NCI-H774 (cell line): ENCODE measurements around the gene ARID4A.
"Not testable (repeated sequence)": the region's sequence is repeated elsewhere in the genome, so short reads cannot be mapped to it uniquely, and the experiment has no call there.

Experiments
- DNase-seq: peaks from one replicate; lab custom pipeline; 2025; lab: John Stamatoyannopoulos, UW

The ARID4A gene

GRCh38 chr14:58294201-58294600, 4.2 kb upstream of the ARID4A start:
- DNase-seq: no peak

- DNase-seq: no peak
Observed at GRCh38 chr14:58296726-58297125, 1.6 kb upstream of the ARID4A start.

GRCh38 chr14:58297412-58297761, 968 bp upstream of the ARID4A start:
- DNase-seq: no peak

GRCh38 chr14:58297762-58298476, 436 bp upstream of the ARID4A start:
- DNase-seq: peak; percentile 97

- no peak for DNase-seq
Observed at GRCh38 chr14:58299401-58300330, 1.3 kb downstream of the ARID4A start.

GRCh38 chr14:58301416-58301815, 3.1 kb downstream of the ARID4A start:
- no peak for DNase-seq

GRCh38 chr14:58305730-58306129, 7.4 kb downstream of the ARID4A start:
- no peak for DNase-seq

- DNase-seq: no peak
Observed at GRCh38 chr14:58307597-58308316, 9.4 kb downstream of the ARID4A start.

- no peak for DNase-seq
Observed at GRCh38 chr14:58309086-58309485, 10.7 kb downstream of the ARID4A start.

- DNase-seq: no peak
Observed at GRCh38 chr14:58313699-58314098, 15.3 kb downstream of the ARID4A start.

GRCh38 chr14:58315606-58316005, 17.3 kb downstream of the ARID4A start:
- no peak for DNase-seq

- no peak for DNase-seq
Observed at GRCh38 chr14:58327019-58327418, 28.7 kb downstream of the ARID4A start.

- peak; percentile 93 for DNase-seq
Observed at GRCh38 chr14:58331111-58331510, 32.8 kb downstream of the ARID4A start.

- DNase-seq: no peak
Observed at GRCh38 chr14:58332561-58332960, 34.2 kb downstream of the ARID4A start.

GRCh38 chr14:58339666-58340065, 41.3 kb downstream of the ARID4A start:
- DNase-seq: not testable (repeated sequence)

GRCh38 chr14:58341152-58341748, 42.9 kb downstream of the ARID4A start:
- DNase-seq: no peak

GRCh38 chr14:58343535-58343934, 45.2 kb downstream of the ARID4A start:
- DNase-seq: not testable (repeated sequence)

GRCh38 chr14:58353516-58354299, 55.4 kb downstream of the ARID4A start:
- no peak for DNase-seq

- no peak for DNase-seq
Observed at GRCh38 chr14:58354808-58355207, 56.5 kb downstream of the ARID4A start.

- no peak for DNase-seq
Observed at GRCh38 chr14:58356268-58356667, 57.9 kb downstream of the ARID4A start.

- DNase-seq: not testable (repeated sequence)
Observed at GRCh38 chr14:58362272-58362671, 63.9 kb downstream of the ARID4A start.
